ENCODE results near the gene TUBGCP2. TPM values are rescaled to one million over a fixed set of nuclear protein-coding genes. Genes with fewer than 3 reads are reported as not detected.

The TUBGCP2 gene
- polyA plus RNA-seq, 1 donor (not counting 4 experiments of a cell fraction or from before 2014, with no cell fraction given): 55.8 TPM

DNA sequence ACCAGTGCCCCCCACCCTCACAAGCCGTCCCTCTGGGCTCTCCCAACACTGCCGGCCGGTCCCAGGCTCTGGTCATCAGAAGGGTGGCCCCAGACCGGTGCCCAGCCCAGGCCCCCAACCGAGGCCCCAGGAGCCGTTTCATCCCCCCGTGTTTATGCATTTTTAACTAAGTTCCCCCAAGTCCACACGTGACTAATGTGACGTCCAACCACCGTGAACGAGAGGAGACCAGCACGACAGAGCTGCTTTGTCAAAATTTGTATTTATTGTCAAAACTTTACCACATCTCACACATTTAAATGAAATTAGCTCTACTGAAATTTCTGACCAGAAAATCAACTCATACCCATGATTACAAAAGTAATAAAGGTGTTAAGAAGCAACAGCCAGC is 62.4 kb downstream of the TUBGCP2 start:
- Histone ChIP-seq H3K4me1 (ENCODE audit: control insufficient read depth, extremely low read depth, insufficient read depth, low read length) (peaks cover 11% of the 10 kb centered on the region), H3K9ac (ENCODE audit: control insufficient read depth, extremely low read depth, insufficient read depth, low read length) (no peak overlapping the region), H3K4me3 (ENCODE audit: control insufficient read depth in 2 of 3, extremely low read depth in 1 of 3, insufficient read depth in 2 of 3, low read depth in 1 of 3, low read length in 3 of 3) (no peak overlapping the region), H4K20me1 (ENCODE audit: control insufficient read depth, extremely low read depth, insufficient read depth, low read length) (no peaks in the 10 kb centered on the region), H3K36me3 (ENCODE audit: control insufficient read depth in 2 of 2, extremely low read depth in 1 of 2, insufficient read depth in 2 of 2, low read length in 2 of 2) (no peaks in the 10 kb centered on the region), H3K27ac (ENCODE audit: control insufficient read depth, insufficient read depth, low read length) (no peak overlapping the region), H2AFZ (ENCODE audit: control insufficient read depth, low read length) (no peak overlapping the region), H3K79me2 (ENCODE audit: control insufficient read depth, insufficient read depth, low read length) (no peaks in the 10 kb centered on the region), H3K4me2 (ENCODE audit: control insufficient read depth, extremely low read depth, insufficient read depth, low read depth, low read length) (no peak overlapping the region), H3K9me3 (ENCODE audit: control insufficient read depth, low read depth, low read length) (no peaks in the 10 kb centered on the region), H3K27me3 (ENCODE audit: control insufficient read depth, extremely low read depth, insufficient read depth, low read length) (peaks cover 55% of the 10 kb centered on the region), H3K9me1 (ENCODE audit: control insufficient read depth, extremely low read depth, insufficient read depth, low read length) (no peaks in the 10 kb centered on the region)
- TF ChIP-seq, protein P1, sequence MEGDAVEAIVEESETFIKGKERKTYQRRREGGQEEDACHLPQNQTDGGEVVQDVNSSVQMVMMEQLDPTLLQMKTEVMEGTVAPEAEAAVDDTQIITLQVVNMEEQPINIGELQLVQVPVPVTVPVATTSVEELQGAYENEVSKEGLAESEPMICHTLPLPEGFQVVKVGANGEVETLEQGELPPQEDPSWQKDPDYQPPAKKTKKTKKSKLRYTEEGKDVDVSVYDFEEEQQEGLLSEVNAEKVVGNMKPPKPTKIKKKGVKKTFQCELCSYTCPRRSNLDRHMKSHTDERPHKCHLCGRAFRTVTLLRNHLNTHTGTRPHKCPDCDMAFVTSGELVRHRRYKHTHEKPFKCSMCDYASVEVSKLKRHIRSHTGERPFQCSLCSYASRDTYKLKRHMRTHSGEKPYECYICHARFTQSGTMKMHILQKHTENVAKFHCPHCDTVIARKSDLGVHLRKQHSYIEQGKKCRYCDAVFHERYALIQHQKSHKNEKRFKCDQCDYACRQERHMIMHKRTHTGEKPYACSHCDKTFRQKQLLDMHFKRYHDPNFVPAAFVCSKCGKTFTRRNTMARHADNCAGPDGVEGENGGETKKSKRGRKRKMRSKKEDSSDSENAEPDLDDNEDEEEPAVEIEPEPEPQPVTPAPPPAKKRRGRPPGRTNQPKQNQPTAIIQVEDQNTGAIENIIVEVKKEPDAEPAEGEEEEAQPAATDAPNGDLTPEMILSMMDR (optimal IDR thresholded peaks at IDR 0.05 in 1 of 3, IDR thresholded peaks at IDR 0.05 in 1 of 3, conservative IDR thresholded peaks at IDR 0.05 in 1 of 3; ENCODE audit: extremely low read depth in 1 of 3, insufficient read depth in 2 of 3, low read length in 3 of 3): no peak
- no peak for TF ChIP-seq EZH2 (IDR thresholded peaks at IDR 0.05; ENCODE audit: low read length)
- dilution Hi-C loops (cut with MboI; ENCODE audit: extremely low pct_ligation_motif_present, low sequenced_read_pairs): no loop called here
- DNase-seq (ENCODE audit: low read depth, low spot score) (no peak), FAIRE-seq (no peak)

DNA sequence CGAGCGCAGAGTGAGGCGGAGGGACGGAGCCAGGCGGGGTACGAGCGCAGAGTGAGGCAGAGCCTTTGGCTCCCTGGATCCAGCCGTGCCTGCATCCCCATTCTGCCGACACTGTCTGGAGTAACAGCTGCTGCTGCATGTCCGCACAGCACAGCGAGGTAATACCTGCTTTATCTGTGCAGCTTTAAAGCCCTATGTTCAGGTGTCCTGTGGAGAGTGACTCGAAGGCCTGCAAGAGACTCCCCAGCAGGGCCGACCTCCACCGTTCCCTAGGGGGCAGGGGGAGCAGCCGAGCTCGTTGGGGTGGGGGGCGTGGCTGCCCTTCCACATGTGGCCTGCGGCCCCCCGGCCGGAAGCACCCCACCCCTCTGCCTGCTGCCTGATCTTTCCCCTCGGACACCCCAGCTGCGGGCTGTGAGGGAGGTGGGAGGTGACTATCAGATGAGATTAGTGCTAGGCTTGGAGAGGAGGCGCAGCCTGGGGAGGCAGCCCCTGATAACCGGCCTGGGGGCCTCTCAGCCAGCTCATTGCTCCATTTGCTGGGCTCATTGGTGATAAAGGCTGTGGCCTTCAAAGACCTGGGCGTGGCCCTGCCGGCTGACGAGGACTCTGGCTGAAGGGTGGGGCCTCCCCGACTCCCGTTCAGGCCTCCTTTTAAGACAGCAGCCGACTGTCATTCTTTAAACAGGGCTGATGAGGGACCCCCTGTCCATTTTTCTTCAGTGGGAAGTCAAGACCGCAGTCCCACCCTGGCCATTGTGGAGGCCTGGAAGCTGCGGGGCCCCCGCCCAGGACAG is 63.0 kb downstream of the TUBGCP2 start:
- dilution Hi-C loops (cut with MboI; ENCODE audit: extremely low pct_ligation_motif_present, low sequenced_read_pairs): no loop called here
- Histone ChIP-seq H3K9ac (ENCODE audit: control insufficient read depth, extremely low read depth, insufficient read depth, low read length) (no peak overlapping the region), H4K20me1 (ENCODE audit: control insufficient read depth, extremely low read depth, insufficient read depth, low read length) (no peaks in the 10 kb centered on the region), H3K4me1 (ENCODE audit: control insufficient read depth, extremely low read depth, insufficient read depth, low read length) (peaks cover 12% of the 10 kb centered on the region), H3K4me3 (ENCODE audit: control insufficient read depth in 2 of 3, extremely low read depth in 1 of 3, insufficient read depth in 2 of 3, low read depth in 1 of 3, low read length in 3 of 3) (no peak overlapping the region), H2AFZ (ENCODE audit: control insufficient read depth, low read length) (no peak overlapping the region), H3K27me3 (ENCODE audit: control insufficient read depth, extremely low read depth, insufficient read depth, low read length) (peaks cover 60% of the 10 kb centered on the region), H3K36me3 (ENCODE audit: control insufficient read depth in 2 of 2, extremely low read depth in 1 of 2, insufficient read depth in 2 of 2, low read length in 2 of 2) (no peaks in the 10 kb centered on the region), H3K79me2 (ENCODE audit: control insufficient read depth, insufficient read depth, low read length) (no peaks in the 10 kb centered on the region), H3K9me1 (ENCODE audit: control insufficient read depth, extremely low read depth, insufficient read depth, low read length) (no peaks in the 10 kb centered on the region), H3K27ac (ENCODE audit: control insufficient read depth, insufficient read depth, low read length) (no peak overlapping the region), H3K4me2 (ENCODE audit: control insufficient read depth, extremely low read depth, insufficient read depth, low read depth, low read length) (no peak overlapping the region), H3K9me3 (ENCODE audit: control insufficient read depth, low read depth, low read length) (no peaks in the 10 kb centered on the region)
- no peak for DNase-seq (ENCODE audit: low read depth, low spot score)
- FAIRE-seq: no peak
- TF ChIP-seq EZH2 (IDR thresholded peaks at IDR 0.05; ENCODE audit: low read length): no peak
- TF ChIP-seq, protein P1 (optimal IDR thresholded peaks at IDR 0.05 in 1 of 3, IDR thresholded peaks at IDR 0.05 in 1 of 3, conservative IDR thresholded peaks at IDR 0.05 in 1 of 3; ENCODE audit: extremely low read depth in 1 of 3, insufficient read depth in 2 of 3, low read length in 3 of 3): no peak

All from keratinocyte (primary cell).